H1 (cell line): ENCODE results near the gene INPP5B. TPM values are rescaled to one million over a fixed set of nuclear protein-coding genes. Genes with fewer than 3 reads are reported as not detected.
"Not testable (repeated sequence)": the region's sequence is repeated elsewhere in the genome, so short reads cannot be mapped to it uniquely, and the experiment has no call there.

Source experiments
- CTCF ChIA-PET: fragments of 300-600 bp; sonication (Branson Sonifier 250); formaldehyde crosslinking; loops from one replicate; lab custom pipeline; 2021; ENCODE audit not compliant: partially characterized antibody; lab: Charles Lee
- POLR2A ChIA-PET: fragments of 300-600 bp; sonication (Branson Sonifier 250); formaldehyde crosslinking; loops from one replicate; lab custom pipeline; 2021; ENCODE audit warnings: inconsistent platforms; ENCODE audit not compliant: partially characterized antibody; lab: Charles Lee
- DNase-seq, 2 experiments: peaks; one replicate each; pipeline versions ENCODE4 v3.0.0 to v3.0.0-alpha.2; 2010 to 2022; ENCODE audit warnings: low spot score in 2 of 2, low read depth in 1 of 2, mixed read lengths in 1 of 2
- FAIRE-seq: peaks from 2 replicates; lab custom pipeline; 2011; peaks lifted over from hg19 to GRCh38; lab: Jason Lieb, UNC
- H2AFZ ChIP-seq: 2 replicates; pipeline ENCODE4 v1.8.1; 2012; ENCODE audit warnings: low read length, inconsistent platforms
- H2AK5ac ChIP-seq: 2 replicates; pipeline ENCODE4 v1.6.1; 2013; ENCODE audit warnings: low read depth, low read length
- H2BK120ac ChIP-seq: replicated peaks from 2 replicates; pipeline ENCODE3; 2013; ENCODE audit warnings: low read depth, low read length, inconsistent platforms
- H2BK12ac ChIP-seq: 2 replicates; pipeline ENCODE4 v1.6.1; 2013; ENCODE audit warnings: low read depth, low read length
- H2BK15ac ChIP-seq: 2 replicates; pipeline ENCODE4 v1.6.1; 2013; ENCODE audit warnings: low read length
- H2BK20ac ChIP-seq: 2 replicates; pipeline ENCODE4 v1.6.1; 2013; ENCODE audit warnings: low read length
- H2BK5ac ChIP-seq: 2 replicates; pipeline ENCODE4 v1.6.1; 2013; ENCODE audit warnings: low read depth, low read length
- H3K14ac ChIP-seq: 2 replicates; pipeline ENCODE4 v1.6.1; 2013; ENCODE audit warnings: inconsistent platforms; ENCODE audit not compliant: insufficient read length
- H3K18ac ChIP-seq: 2 replicates; pipeline ENCODE4 v1.6.1; 2013; ENCODE audit warnings: low read length; ENCODE audit errors: extremely low read depth
- H3K23ac ChIP-seq: 2 replicates; pipeline ENCODE4 v1.6.1; 2013; ENCODE audit warnings: inconsistent platforms; ENCODE audit not compliant: insufficient read length
- H3K23me2 ChIP-seq: 2 replicates; pipeline ENCODE4 v1.6.1; 2013; ENCODE audit warnings: low read depth, low read length
- H3K27ac ChIP-seq: 2 replicates; pipeline ENCODE4 v1.6.1; 2011; ENCODE audit warnings: low read depth, low read length, inconsistent platforms
- H3K27me3 ChIP-seq, 4 experiments: replicated peaks in 1 of 4; 1 replicate in 1 of 4; 2 replicates in 3 of 4; pipeline versions ENCODE4 v1.6.1 to v1.8.1; 2011 to 2013; ENCODE audit warnings: low read length in 3 of 4, mild to moderate bottlenecking in 3 of 4, inconsistent platforms in 2 of 4, mixed read lengths in 2 of 4, moderate library complexity in 1 of 4; ENCODE audit not compliant: control insufficient read depth in 3 of 4, insufficient read depth in 3 of 4; ENCODE audit errors: extremely low read depth in 1 of 4
- H3K36me3 ChIP-seq, 4 experiments: 2 replicates each; pipeline versions ENCODE4 v1.6.1 to v1.8.1; 2011 to 2013; ENCODE audit warnings: mild to moderate bottlenecking in 4 of 4, low read length in 3 of 4, moderate library complexity in 2 of 4, control low read depth in 1 of 4, inconsistent platforms in 1 of 4; ENCODE audit not compliant: insufficient read depth in 4 of 4, control insufficient read depth in 2 of 4
- H3K4ac ChIP-seq: replicated peaks from 2 replicates; pipeline ENCODE3; 2013; ENCODE audit warnings: low read length, low read depth, mixed read lengths, inconsistent platforms; ENCODE audit not compliant: insufficient read length
- H3K4me1 ChIP-seq, 4 experiments: replicated peaks in 1 of 4; 1 replicate in 1 of 4; 2 replicates in 3 of 4; pipeline versions ENCODE4 v1.6.1 to v1.8.1; 2011 to 2013; ENCODE audit warnings: low read length in 3 of 4, inconsistent platforms in 2 of 4, mixed read lengths in 1 of 4; ENCODE audit not compliant: insufficient read depth in 4 of 4, control insufficient read depth in 3 of 4
- H3K4me2 ChIP-seq, 2 experiments: 2 replicates each; pipeline versions ENCODE4 v1.6.1 to v1.8.1; 2011 to 2013; ENCODE audit warnings: low read depth in 2 of 2, low read length in 2 of 2, control low read depth in 1 of 2, inconsistent platforms in 1 of 2, mild to moderate bottlenecking in 1 of 2; ENCODE audit not compliant: insufficient read depth in 1 of 2
- H3K4me3 ChIP-seq, 4 experiments: fragments of 200-600, 300-600 bp in 1 of 4; sonication (generic), shearing (Covaris generic), sonication (Bioruptor Twin) in 1 of 4; 2 replicates each; pipeline versions ENCODE4 v1.5.1 to v1.8.1; 2011 to 2016; ENCODE audit warnings: low read length in 4 of 4, low read depth in 3 of 4, control low read depth in 2 of 4, inconsistent platforms in 2 of 4, mild to moderate bottlenecking in 2 of 4, mixed read lengths in 1 of 4, moderate library complexity in 1 of 4; ENCODE audit not compliant: insufficient read depth in 2 of 4; ENCODE audit errors: extremely low read depth in 1 of 4
- H3K56ac ChIP-seq: replicated peaks from 2 replicates; pipeline ENCODE3; 2013; ENCODE audit warnings: low read depth, mild to moderate bottlenecking, mixed read lengths, low read length, inconsistent platforms; ENCODE audit not compliant: insufficient read length
- H3K79me1 ChIP-seq: 2 replicates; pipeline ENCODE4 v1.6.1; 2013; ENCODE audit warnings: low read depth, low read length, control low read depth
- H3K79me2 ChIP-seq, 2 experiments: 2 replicates each; pipeline versions ENCODE4 v1.6.1 to v1.8.1; 2012 to 2013; ENCODE audit warnings: low read length in 2 of 2, mild to moderate bottlenecking in 2 of 2, inconsistent platforms in 1 of 2; ENCODE audit not compliant: insufficient read depth in 2 of 2, control insufficient read depth in 1 of 2
- H3K9ac ChIP-seq, 4 experiments: replicated peaks in 1 of 4; 1 replicate in 1 of 4; 2 replicates in 3 of 4; pipeline versions ENCODE4 v1.6.1 to v1.8.1; 2011 to 2013; ENCODE audit warnings: low read depth in 3 of 4, low read length in 3 of 4, control low read depth in 2 of 4, mild to moderate bottlenecking in 2 of 4, moderate library complexity in 2 of 4, inconsistent platforms in 1 of 4; ENCODE audit errors: extremely low read depth in 1 of 4
- H3K9me3 ChIP-seq, 2 experiments: 2 replicates each; pipeline versions ENCODE4 v1.6.1 to v1.8.1; 2012 to 2013; ENCODE audit warnings: mild to moderate bottlenecking in 2 of 2, moderate library complexity in 2 of 2, control low read depth in 1 of 2, inconsistent platforms in 1 of 2, low read depth in 1 of 2, low read length in 1 of 2, mixed read lengths in 1 of 2; ENCODE audit not compliant: insufficient read depth in 2 of 2
- H4K20me1 ChIP-seq, 2 experiments: replicated peaks in 1 of 2; 2 replicates each; pipeline versions ENCODE3 to v1.8.1; 2011 to 2013; ENCODE audit warnings: inconsistent platforms in 2 of 2, low read length in 2 of 2, mild to moderate bottlenecking in 1 of 2; ENCODE audit not compliant: insufficient read depth in 2 of 2, control insufficient read depth in 1 of 2
- H4K5ac ChIP-seq: 2 replicates; pipeline ENCODE4 v1.6.1; 2013; ENCODE audit warnings: low read length, low read depth, mixed read lengths, inconsistent platforms; ENCODE audit not compliant: insufficient read length
- H4K8ac ChIP-seq: 2 replicates; pipeline ENCODE4 v1.8.0; 2013; ENCODE audit warnings: mild to moderate bottlenecking, moderate library complexity, low read length, inconsistent platforms; ENCODE audit not compliant: insufficient read depth; ENCODE audit errors: extremely low read depth
- H4K91ac ChIP-seq: replicated peaks from 2 replicates; pipeline ENCODE3; 2013; ENCODE audit warnings: low read length, mixed read lengths, inconsistent platforms; ENCODE audit not compliant: insufficient read length
- WGBS, 2 experiments: shearing (Covaris generic) in 1 of 2; methylation state at CpG; one replicate each; pipeline versions ENCODE4 v1.1.6 to v1.1.7; 2013 to 2015; ENCODE audit warnings: low lambda C conversion rate in 2 of 2, mixed read lengths in 2 of 2, inconsistent platforms in 1 of 2, low coverage in 1 of 2, missing lambda C conversion rate in 1 of 2; ENCODE audit not compliant: insufficient replicate concordance in 2 of 2, insufficient coverage in 1 of 2, insufficient read length in 1 of 2; ENCODE audit errors: extremely low coverage in 1 of 2, missing lambda C conversion rate in 1 of 2; 5-methylcytosine and 5-hydroxymethylcytosine counted together
- polyA plus RNA-seq, 7 experiments: library from polyadenylated mRNA; depleted of rRNA in 3 of 7; stranded (reverse) in 5 of 7; unstranded in 2 of 7; fragments of >200 nt in 5 of 7; fragments of 200-250 nt in 2 of 7; gene quantifications; 1 replicate in 5 of 7; 2 replicates in 1 of 7; 4 replicates in 1 of 7; pipeline versions ENCODE4 v1.2.1 to v1.2.3, GENCODE V29; 2011 to 2013; ENCODE audit warnings: missing spikeins in 2 of 7, mixed read lengths in 2 of 7
- total RNA-seq: library from RNA; stranded (reverse); fragmentation: NEBNext Ultra II Directional; extraction: Animal tissue kit (Norgen Biotek cat#: 25700); gene quantifications from 2 replicates; pipeline ENCODE4 v1.2.1, GENCODE V29; 2021

INPP5B gene
- total and polyA plus RNA-seq, 2 of the 8 experiments (the other 6 are each of a cell fraction or from before 2014, with no cell fraction given), result 14.0 to 23.7 TPM

DNA sequence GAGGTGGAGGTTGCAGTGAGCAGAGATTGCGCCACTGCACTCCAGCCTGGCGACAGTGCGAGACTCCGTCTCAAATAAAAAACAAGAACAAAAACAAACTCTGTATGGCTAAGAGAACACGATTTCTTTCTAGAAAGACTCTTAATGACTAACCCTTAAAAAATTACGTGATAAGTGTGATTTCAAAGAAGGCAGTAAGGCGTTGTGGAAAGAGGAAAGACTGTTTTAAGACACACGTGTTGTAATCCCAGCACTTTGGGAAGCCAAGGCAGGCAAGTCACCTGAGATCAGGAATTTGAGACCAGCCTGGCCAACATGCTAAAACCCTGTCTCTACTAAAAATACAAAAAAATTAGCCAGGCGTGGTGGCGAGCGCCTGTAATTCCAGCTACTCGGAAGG, 17.3 kb upstream of the INPP5B start:
- H3K56ac ChIP-seq, H3K4me3 ChIP-seq, H3K79me1 ChIP-seq, H2BK12ac ChIP-seq, H3K4me1 ChIP-seq, H3K27me3 ChIP-seq, H3K23me2 ChIP-seq, H2BK120ac ChIP-seq, H3K9ac ChIP-seq, H2AK5ac ChIP-seq, H2BK5ac ChIP-seq, H3K9me3 ChIP-seq, H3K4me2 ChIP-seq, H4K5ac ChIP-seq, H4K20me1 ChIP-seq, FAIRE-seq, H2BK20ac ChIP-seq, H3K27ac ChIP-seq, DNase-seq, H2BK15ac ChIP-seq, H2AFZ ChIP-seq, H3K18ac ChIP-seq, H3K79me2 ChIP-seq, H4K8ac ChIP-seq, H3K23ac ChIP-seq, H3K4ac ChIP-seq, H3K14ac ChIP-seq, H4K91ac ChIP-seq: not testable (repeated sequence)
- POLR2A ChIA-PET, result interaction anchor here (0.7 to 1.6 kb wide), 3 partner anchors 13 to 105 kb away, joined by 3 to 5 read pairs (median 4); partner anchors contain the start of gene MTF1
- CTCF ChIA-PET, result interaction anchor here (0.8 to 1.2 kb wide), 3 partner anchors 9 to 28 kb away, joined by 3 to 4 read pairs (median 3); no protein-coding TSS in a partner anchor
- peaks cover 17 to 65% (median 39%) of the 10 kb centered on the region in 4 experiments; a peak in 7 of 8 replicates for H3K36me3 ChIP-seq
- WGBS, 2 experiments, result 89% methylated on average over 12 of the region's 12 CpGs; no CpG with 5 or more reads in 1 of the 2 experiments
